Neuron (in vitro differentiated cells): ENCODE results near the gene ZMYND19.
"Not testable (repeated sequence)": the region's sequence is repeated elsewhere in the genome, so short reads cannot be mapped to it uniquely, and the experiment has no call there.

Experiments
- H2AFZ ChIP-seq: one replicate; pipeline ENCODE4 v1.6.1; 2013; ENCODE audit warnings: low read depth, mild to moderate bottlenecking, inconsistent platforms, low read length, moderate library complexity
- H3K27me3 ChIP-seq: one replicate; pipeline ENCODE4 v1.6.1; 2013; ENCODE audit warnings: low read length; ENCODE audit not compliant: insufficient read depth
- H3K36me3 ChIP-seq: one replicate; pipeline ENCODE4 v1.6.1; 2013; ENCODE audit warnings: low read length; ENCODE audit not compliant: insufficient read depth
- H3K4me1 ChIP-seq: one replicate; pipeline ENCODE4 v1.6.1; 2013; ENCODE audit warnings: low read length; ENCODE audit not compliant: insufficient read depth
- H3K4me3 ChIP-seq: 2 replicates; pipeline ENCODE4 v1.5.1; 2013; ENCODE audit warnings: mild to moderate bottlenecking, low read length, moderate library complexity
- H3K9me3 ChIP-seq: one replicate; pipeline ENCODE4 v1.6.1; 2013; ENCODE audit warnings: low read length

Gene ZMYND19

DNA sequence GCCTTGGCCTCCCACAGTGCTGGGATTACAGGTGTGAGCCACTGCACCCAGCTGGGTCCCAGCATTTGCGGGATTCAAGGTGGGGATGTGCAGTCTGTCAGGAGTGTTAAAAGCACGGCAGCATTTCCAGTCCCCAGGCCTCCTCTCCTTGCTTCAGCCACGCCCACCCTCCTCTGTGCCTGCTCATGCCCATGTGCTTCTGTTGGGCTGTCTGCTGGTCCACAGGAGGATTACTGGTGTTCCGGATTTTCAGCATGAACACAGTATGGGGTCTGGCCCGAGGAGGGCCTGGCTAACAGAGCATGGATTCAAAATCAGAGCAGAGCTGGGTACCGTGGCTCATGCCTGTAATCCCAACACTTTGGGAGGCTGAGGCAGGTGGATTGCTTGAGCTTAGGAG lies 20.6 kb upstream of the ZMYND19 start:
- Histone ChIP-seq H3K36me3 (peaks cover 15% of the 10 kb centered on the region), H3K4me3 (no peak overlapping the region), H2AFZ (no peak overlapping the region), H3K4me1 (peaks cover 16% of the 10 kb centered on the region), H3K27me3 (no peaks in the 10 kb centered on the region), H3K9me3 (no peaks in the 10 kb centered on the region)

DNA sequence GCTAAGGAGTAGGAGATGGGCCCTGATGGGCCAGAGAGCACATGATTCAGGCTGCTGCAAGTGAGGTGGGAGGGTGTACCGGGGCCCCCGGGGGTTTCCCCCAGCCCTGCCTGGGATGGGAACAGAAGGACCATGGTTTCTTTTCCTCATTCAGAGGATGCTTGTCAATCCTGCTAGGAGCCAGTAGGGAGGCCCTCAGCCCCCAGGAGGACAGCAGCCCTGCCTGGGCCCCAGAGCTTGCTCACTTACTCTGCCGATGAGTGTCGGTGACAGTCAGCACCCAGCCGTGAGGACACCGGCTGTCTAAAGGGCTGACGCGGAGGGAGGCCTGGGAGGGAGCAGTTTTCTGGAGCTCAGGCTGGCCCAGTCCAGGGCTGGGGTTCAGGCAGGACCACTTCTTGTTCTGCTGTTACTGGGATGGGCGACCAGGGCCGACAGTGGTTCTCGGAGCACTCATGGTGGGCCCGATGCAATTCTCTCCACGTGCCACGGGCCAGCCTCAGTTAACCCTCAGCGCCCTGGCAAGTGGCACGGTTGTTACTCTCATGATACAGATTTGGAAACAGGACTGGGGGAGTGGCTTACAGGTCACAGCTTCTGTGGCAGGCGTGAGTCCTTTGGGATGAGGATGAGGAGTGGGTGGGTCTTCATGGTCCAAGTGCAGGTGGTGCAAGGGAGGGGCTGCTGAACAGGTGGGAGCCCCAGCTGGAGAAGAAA lies 17.0 kb upstream of the ZMYND19 start:
- Histone ChIP-seq H3K4me1 (peaks cover 16% of the 10 kb centered on the region), H3K27me3 (no peaks in the 10 kb centered on the region), H2AFZ (no peak overlapping the region), H3K4me3 (no peak overlapping the region), H3K9me3 (no peaks in the 10 kb centered on the region), H3K36me3 (no peaks in the 10 kb centered on the region)

DNA sequence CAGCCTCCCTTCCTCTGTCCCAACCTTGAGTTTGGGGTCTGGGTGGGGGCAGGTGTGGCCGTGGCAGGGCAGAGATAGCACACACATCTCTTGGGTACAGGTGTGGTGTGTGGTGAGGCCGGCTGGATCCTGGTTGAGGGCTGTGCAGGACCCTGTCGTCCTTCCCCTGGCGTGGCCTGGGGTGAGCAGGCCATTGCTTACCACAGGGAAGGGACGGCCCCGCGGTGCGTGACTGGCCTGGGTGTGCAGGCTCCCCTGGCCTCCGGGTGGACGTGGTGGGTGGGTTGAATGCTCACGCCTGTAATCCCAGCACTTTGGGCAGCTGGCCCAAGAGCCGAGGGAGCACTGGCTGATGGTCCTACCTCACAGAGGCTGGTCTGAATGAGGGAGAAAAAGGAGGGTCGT lies 16.4 kb upstream of the ZMYND19 start:
- Histone ChIP-seq H3K4me3 (peak overlapping the region; percentile 86), H3K36me3 (no peaks in the 10 kb centered on the region), H3K9me3 (no peaks in the 10 kb centered on the region), H3K4me1 (peaks cover 16% of the 10 kb centered on the region), H3K27me3 (no peaks in the 10 kb centered on the region), H2AFZ (no peak overlapping the region)

DNA sequence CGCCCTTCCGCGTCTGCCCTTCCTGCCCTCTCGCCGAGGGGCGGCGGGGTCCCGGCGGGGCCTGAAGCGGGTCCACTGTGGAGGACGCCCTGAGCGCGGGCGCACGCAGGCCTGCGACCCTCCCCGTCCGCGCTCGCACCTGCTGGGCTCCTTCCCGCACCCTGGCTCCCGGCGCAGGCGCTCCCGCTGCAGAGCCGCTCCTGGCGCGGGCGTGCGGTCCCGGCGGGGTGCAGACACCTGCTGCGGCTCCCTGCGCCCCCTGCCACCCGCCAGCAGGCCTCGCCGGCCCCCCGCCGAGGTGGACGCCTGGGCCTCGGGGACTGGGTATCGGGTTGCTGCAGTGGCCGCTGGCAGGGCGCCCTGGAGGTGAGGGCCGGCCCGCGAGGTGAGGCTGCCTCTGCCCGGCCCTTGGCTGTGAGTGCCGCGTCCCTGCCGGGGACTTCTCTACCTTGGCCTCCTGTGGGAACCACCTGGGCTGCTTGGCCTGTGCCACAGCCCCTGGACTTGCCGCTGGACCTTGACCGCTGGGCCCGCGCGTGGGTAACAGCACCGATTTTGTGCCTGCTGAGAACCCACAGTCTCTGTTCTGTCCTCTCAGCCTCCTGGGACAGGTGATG lies 15.8 kb upstream of the ZMYND19 start:
- no peaks in the 10 kb centered on the region for H3K9me3 ChIP-seq
- H3K27me3 ChIP-seq: no peaks in the 10 kb centered on the region
- H3K4me1 ChIP-seq: peaks cover 16% of the 10 kb centered on the region
- peak overlapping the region; percentile 73 for H2AFZ ChIP-seq
- H3K4me3 ChIP-seq: peak overlapping the region; percentile 86
- H3K36me3 ChIP-seq: no peaks in the 10 kb centered on the region

DNA sequence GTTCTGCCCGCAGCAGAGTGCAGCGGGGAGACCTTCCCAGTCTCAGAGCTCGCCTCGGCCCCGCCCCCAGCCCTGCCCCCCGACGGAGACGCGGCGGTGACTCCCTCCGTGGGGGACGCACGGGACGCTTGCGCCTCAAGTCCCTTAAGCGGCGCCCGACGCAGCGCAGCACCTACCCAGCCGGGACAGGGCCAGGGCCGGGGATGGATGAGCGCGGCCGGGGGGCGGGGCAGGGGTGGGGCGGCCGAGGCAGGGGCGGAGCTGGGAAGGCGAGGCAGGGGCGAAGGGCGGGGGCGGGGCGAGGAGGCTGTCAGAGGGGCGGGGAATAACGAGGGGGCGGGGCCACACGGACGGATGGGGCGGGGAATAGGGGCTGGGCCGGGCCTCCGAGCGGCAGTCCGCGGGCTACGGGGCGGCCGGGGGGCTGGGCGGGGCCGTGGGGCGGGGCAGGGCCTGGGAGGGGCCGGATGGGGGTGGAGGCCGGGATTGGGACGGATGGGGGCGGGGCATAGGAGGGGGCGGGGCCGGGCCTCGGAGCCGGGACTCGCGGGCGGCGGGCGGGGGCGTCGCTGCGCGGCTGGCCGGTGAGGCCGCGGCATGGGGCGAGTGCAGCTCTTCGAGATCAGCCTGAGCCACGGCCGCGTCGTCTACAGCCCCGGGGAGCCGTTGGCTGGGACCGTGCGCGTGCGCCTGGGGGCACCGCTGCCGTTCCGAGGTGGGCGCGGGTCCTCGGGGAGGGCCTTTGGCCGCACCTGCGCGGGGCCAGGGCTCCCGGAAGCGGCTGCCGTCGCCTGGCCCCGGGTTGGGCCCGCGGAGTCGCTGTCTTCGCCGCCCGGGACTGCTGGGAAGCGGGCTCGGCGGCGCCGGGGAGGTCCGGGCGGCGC lies 15.1 kb upstream of the ZMYND19 start, which contains the start of gene ARRDC1:
Gene ARRDC1, plus strand, starts transcription at position 566 of the 884 bp plus-strand sequence. Its CDS starts 32 bp downstream, at position 598.
- Histone ChIP-seq H3K36me3 (no peaks in the 10 kb centered on the region), H3K9me3 (no peaks in the 10 kb centered on the region), H2AFZ (peak within 1 kb of the TSS; percentile 73), H3K4me1 (peaks cover 16% of the 10 kb centered on the region), H3K27me3 (no peaks in the 10 kb centered on the region), H3K4me3 (peak within 1 kb of the TSS; percentile 86)

DNA sequence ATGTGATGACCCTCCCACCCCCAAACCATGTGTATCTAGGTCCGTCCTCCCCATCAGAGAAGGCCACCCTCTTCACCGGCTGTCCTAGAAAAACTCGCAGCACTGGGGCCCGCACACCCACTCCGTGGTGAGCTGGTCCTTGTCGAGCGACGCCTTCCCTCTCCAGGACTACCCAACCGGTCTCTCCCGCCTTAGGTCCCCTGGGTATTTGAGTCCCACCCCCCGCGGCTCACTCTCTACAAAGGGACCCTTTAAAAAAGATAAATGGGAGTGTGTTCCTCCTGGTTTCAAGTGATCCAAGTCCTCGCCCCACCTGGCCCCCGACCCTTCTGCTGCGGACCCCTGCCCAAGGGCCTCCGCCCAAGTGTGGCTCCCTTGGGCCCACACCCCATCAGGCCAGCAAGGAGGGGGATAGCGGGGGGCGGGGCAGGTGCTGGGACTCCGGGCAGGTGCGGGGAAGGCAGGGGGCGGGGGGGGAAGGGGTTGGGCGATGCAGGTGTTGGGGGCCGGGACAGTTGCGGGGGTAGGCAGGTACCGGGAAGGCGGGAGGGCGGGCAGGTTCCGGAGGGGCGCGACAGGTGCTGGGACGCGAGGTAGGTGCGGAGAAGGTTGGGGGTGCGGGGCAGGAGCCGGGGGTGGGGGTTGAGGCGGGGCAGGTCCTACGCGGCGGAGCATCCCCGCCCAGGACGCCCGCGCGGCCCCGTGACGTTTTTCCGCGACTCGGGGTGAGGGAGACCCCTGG lies 14.2 kb upstream of the ZMYND19 start:
- Histone ChIP-seq H2AFZ (no peak overlapping the region), H3K4me1 (peaks cover 16% of the 10 kb centered on the region), H3K27me3 (no peaks in the 10 kb centered on the region), H3K36me3 (no peaks in the 10 kb centered on the region), H3K4me3 (peak overlapping the region; percentile 38), H3K9me3 (no peaks in the 10 kb centered on the region)

DNA sequence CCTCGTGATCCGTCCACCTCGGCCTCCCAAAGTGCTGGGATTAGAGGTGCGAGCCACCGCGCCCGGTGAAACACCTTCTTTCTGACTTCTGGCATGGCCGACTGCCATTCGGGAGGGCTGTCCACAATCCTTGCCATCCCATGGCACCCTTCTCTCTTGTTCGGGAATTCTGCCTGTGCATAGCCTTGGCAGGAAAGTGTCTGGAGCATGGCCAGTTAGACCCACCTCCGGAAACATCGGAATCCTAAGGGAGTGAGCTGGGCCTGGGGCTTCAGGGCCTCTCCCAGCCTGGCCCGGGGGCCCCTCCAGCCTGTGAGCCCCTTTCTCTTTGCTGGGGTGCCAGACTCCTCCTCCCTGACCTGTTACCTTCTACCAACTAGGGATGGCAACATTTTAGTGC lies 13.6 kb upstream of the ZMYND19 start:
- Histone ChIP-seq H3K36me3 (no peaks in the 10 kb centered on the region), H3K4me3 (no peak overlapping the region)

DNA sequence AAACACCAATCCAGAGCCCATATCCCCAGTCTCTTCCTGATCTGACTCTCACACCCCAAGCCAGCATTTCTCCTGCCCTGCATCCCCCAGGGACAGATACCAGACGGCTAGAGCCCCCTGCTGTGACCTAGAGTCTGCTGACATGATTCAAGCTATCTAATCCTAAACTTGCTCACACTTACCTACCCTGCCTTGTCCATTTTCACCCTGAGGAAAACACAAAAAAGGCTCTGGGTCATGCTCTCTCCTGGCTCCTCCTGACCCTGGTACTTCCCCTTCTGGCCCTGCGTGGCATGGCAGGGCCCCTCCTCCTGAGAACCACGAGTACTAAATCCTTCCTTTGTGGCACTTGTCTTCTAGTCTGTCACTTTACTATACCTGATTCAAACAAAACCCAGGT lies 12.3 kb upstream of the ZMYND19 start:
- Histone ChIP-seq H3K4me1 (peaks cover 16% of the 10 kb centered on the region), H3K9me3 (no peaks in the 10 kb centered on the region), H3K27me3 (no peaks in the 10 kb centered on the region), H3K4me3 (no peak overlapping the region), H2AFZ (no peak overlapping the region), H3K36me3 (no peaks in the 10 kb centered on the region)

More for the DNA sequence above, 13.6 kb upstream of the ZMYND19 start:
- Histone ChIP-seq H2AFZ (no peak overlapping the region), H3K4me1 (peaks cover 16% of the 10 kb centered on the region), H3K27me3 (no peaks in the 10 kb centered on the region), H3K9me3 (no peaks in the 10 kb centered on the region)

DNA sequence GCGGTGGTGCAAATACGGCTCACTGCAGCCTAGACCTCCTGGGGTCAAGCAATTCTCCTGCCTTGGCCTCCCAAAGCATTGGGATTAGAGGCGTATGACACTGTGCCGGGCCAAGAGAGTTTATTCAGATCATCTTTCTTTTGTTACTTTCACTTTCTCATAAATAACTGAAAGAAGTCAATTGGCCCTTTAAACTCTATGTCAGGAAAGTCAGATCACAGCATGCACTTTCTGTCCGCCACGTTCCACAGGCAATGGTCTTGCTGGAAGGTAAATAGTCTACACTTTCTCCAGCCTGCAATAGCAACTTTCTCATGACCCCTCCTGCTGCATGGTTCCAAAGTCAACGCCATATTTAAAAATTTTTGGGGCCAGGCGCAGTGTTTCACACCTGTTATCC lies 8.6 kb upstream of the ZMYND19 start:
- Histone ChIP-seq H3K36me3 (no peaks in the 10 kb centered on the region), H3K4me3 (no peak overlapping the region), H2AFZ (no peak overlapping the region), H3K9me3 (no peaks in the 10 kb centered on the region), H3K4me1 (no peaks in the 10 kb centered on the region), H3K27me3 (no peaks in the 10 kb centered on the region)

DNA sequence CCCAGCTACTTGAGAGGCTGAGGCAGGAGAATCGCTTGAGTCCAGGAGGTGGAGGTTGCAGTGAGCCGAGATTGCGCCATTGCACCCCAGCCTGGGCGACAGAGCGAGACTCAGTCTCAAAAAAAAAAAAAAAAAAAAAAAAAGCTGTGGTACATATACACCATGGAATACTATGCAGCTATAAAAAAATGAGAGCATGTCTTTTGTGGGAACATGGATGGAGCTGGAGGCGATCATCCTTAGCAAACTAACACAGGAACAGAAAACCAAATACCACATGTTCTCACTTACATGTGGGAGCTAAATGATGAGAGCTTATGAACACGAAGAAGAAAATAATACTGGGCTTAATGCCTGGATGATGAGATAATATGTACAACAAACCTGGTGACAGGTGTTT lies 6.3 kb upstream of the ZMYND19 start:
- H3K4me1 ChIP-seq, H2AFZ ChIP-seq, H3K36me3 ChIP-seq, H3K4me3 ChIP-seq, H3K27me3 ChIP-seq, H3K9me3 ChIP-seq: not testable (repeated sequence)

DNA sequence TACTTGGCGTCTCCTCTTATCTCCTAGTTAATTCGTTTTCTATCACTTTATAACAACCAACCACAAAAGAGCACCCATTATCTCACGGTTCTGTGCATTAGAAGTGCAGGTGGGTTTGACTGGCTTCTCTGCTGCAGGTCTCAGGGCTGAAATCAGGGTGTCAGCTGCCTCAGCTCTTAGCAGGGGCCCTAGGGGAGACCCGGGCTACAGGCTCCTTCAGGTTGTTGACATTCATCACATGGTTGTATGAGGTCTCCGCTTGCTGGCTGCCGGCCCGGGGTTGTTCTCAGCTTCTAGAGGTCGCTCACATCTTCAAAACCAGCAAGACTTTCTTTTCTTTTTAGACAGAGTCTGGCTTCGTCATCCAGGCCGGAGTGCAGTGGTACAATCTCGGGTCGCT lies 2.9 kb upstream of the ZMYND19 start:
- Histone ChIP-seq H2AFZ (no peak overlapping the region), H3K27me3 (no peaks in the 10 kb centered on the region), H3K36me3 (peaks cover 8% of the 10 kb centered on the region), H3K4me1 (peaks cover 14% of the 10 kb centered on the region), H3K4me3 (no peak overlapping the region), H3K9me3 (no peaks in the 10 kb centered on the region)

DNA sequence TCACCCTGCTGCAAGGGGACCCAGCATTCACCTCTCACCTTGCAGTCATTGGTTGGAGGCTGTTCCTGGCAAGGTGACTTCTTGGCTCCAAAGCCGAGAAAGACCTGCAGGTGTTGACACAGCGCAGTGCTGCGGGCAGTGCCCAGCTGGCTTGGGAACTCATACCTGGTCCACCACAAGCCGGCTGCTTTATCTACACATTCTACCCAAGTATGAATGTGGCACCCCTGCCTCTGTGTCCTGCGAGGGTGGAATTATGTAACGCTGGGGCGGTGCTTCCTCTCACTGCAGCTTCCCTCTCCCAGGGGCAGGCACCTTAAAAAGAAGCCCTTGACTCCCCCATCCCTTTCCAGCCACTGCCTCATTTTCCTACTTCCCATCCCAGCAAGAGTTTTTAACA lies 2.5 kb upstream of the ZMYND19 start:
- Histone ChIP-seq H3K9me3 (no peaks in the 10 kb centered on the region), H3K4me1 (peaks cover 14% of the 10 kb centered on the region), H3K4me3 (no peak overlapping the region), H2AFZ (no peak overlapping the region), H3K27me3 (no peaks in the 10 kb centered on the region), H3K36me3 (peaks cover 12% of the 10 kb centered on the region)

DNA sequence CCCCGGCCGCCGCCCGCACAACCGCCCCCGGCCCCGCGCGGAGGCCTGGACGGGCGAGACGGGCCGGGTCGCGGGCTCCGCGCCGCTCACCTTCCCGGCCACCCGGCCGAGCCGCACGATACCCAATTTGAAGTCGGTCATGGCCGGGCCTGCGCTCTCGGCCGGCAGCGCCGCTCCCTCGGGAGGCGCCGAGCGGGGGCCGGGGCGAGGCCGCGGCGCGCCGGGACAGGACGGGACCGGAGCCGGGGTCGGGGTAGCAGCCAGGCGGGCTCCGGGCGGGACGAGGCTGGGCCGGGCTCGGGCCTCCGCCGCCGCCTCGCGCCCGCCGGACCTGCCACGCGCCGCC lies 216 bp downstream of the ZMYND19 start:
- Histone ChIP-seq H3K36me3 (peaks cover 37% of the 10 kb centered on the region), H3K4me3 (peak overlapping the region; percentile 73), H2AFZ (no peak overlapping the region), H3K27me3 (no peaks in the 10 kb centered on the region), H3K9me3 (no peaks in the 10 kb centered on the region), H3K4me1 (peaks cover 14% of the 10 kb centered on the region)
